C4-2B (cell line): ENCODE measurements around the gene TRAPPC4.

Experiments used
- H3K27ac ChIP-seq: fragments of 450-650 bp; 2 replicates; pipeline ENCODE4 v1.5.1; 2017
- CTCF ChIP-seq: fragments of 450-650 bp; conservative IDR thresholded peaks from 2 replicates; pipeline ENCODE4 v1.5.1; 2017; ENCODE audit warnings: mild to moderate bottlenecking
- ZFX ChIP-seq: fragments of 450-650 bp; IDR thresholded peaks from 2 replicates; pipeline ENCODE4 v1.6.1; 2017

TRAPPC4 gene

GRCh38 chr11:119042927-119043326, 24.4 kb downstream of the TRAPPC4 start:
- TF ChIP-seq ZFX (no peak), CTCF (no peak)
- H3K27ac ChIP-seq: no peak overlapping the region

DNA sequence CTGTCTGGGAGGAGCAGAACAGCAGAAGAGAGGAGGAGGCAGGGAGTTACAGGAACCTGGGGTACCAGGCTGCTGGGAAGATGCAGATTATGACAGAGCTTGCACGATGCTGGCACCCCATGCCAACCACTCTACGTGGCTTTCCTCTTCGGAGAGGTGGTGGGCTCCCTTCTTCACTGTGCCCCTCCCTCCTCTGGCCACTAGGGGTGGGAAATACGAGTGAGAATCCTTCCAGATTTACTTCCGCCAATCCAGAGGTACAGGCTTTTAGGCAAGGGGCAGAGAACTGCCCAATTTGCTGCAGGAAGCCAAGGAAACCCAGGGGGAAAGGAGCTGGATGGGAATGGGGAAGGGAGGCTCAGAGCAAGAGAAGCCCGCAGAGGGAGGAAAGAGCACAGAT, 26.1 kb downstream of the TRAPPC4 start:
- no peak overlapping the region for H3K27ac ChIP-seq
- TF ChIP-seq ZFX (no peak), CTCF (no peak)

DNA sequence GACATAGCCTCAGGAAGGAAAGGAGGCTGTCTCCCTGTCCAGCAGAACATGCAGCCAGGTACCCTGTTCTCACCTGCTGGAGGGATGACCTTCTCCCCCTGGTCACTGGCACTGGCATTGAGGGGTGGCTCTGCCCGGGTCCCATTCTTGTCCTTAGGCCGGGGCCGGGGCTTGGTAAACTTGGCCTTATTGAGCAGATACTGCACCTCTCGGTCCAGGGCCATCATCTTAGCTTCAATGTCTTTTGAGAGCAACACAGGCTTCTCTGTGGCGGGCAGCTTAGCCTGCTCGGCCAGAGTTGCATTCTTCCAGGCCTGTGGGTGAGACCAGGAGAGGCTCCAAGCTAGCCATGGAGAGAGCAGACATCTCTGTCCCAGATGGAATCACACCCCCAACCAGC, 27.9 kb downstream of the TRAPPC4 start:
- H3K27ac ChIP-seq: no peak overlapping the region
- TF ChIP-seq ZFX: no peak
- TF ChIP-seq CTCF: no peak

DNA sequence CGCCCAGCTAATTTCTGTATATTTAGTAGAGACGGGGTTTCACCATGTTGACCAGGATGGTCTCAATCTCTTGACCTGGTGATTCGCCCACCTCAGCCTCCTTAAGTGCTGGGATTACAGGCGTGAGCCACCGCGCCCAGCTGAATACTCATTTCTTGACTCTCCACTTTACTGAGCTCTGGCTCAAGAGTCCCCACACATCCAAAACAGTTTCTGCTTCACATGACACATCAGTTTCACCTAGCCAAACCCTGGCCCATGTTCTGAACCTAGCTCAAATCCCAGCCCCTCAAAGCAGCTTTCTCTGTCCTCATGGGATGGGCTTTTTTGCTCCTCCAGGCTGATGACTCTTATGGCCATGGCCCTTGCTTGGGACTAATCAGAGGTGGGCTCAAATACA, 28.6 kb downstream of the TRAPPC4 start:
- no peak for TF ChIP-seq ZFX
- no peak for TF ChIP-seq CTCF
- no peak overlapping the region for H3K27ac ChIP-seq

- H3K27ac ChIP-seq: no peak overlapping the region
- TF ChIP-seq CTCF: no peak
- no peak for TF ChIP-seq ZFX
Observed at GRCh38 chr11:119048644-119049043, 30.1 kb downstream of the TRAPPC4 start.

GRCh38 chr11:119049081-119049480, 30.5 kb downstream of the TRAPPC4 start:
- no peak overlapping the region for H3K27ac ChIP-seq
- TF ChIP-seq CTCF: no peak
- TF ChIP-seq ZFX: no peak

GRCh38 chr11:119051440-119052162, 33.0 kb downstream of the TRAPPC4 start:
- TF ChIP-seq CTCF (no peak), ZFX (no peak)
- no peak overlapping the region for H3K27ac ChIP-seq
